ENCODE results near the gene BZW1.
"Not testable (repeated sequence)": the region's sequence is repeated elsewhere in the genome, so short reads cannot be mapped to it uniquely, and the experiment has no call there.

GRCh38 chr2:200818732-200819131 is 7.0 kb downstream of the BZW1 start:
- TF ChIP-seq CTCF (IDR thresholded peaks at IDR 0.05); POLR2A (IDR thresholded peaks at IDR 0.05); POLR2AphosphoS5 (IDR thresholded peaks at IDR 0.05; ENCODE audit: insufficient read depth in 1 of 2, low read depth in 1 of 2): not testable (repeated sequence)

Measured in vagina (tissue), 2 donors.